HK-2 (cell line): ENCODE results near the gene CDKN2B-AS1.
"Not testable (repeated sequence)": the region's sequence is repeated elsewhere in the genome, so short reads cannot be mapped to it uniquely, and the experiment has no call there.

ENCODE experiments used
- DNase-seq: peaks from one replicate; pipeline ENCODE4 v3.0.0-alpha.2; 2018; ENCODE audit not compliant: unreplicated experiment

Gene CDKN2B-AS1

DNA sequence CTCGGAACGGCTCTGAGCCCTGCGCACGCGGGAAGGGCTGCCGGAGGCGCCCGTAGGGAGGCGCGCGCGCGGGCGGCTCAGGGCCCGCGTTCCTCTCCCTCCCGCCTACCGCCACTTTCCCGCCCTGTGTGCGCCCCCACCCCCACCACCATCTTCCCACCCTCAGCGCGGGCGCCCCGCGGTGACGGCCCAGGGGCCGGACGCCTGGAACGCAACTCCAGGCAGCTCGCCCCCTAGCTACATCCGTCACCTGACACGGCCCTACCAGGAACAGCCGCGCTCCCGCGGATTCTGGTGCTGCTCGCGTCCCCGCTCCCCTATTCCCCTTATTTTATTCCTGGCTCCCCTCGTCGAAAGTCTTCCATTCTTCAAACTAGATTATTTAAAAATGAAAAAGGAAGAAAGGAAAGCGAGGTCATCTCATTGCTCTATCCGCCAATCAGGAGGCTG is at the start of gene CDKN2B-AS1:
Gene CDKN2B-AS1 (plus strand): TSS at position 236 of the 450 bp plus-strand sequence.
- DNase-seq: peak; percentile 88

DNA sequence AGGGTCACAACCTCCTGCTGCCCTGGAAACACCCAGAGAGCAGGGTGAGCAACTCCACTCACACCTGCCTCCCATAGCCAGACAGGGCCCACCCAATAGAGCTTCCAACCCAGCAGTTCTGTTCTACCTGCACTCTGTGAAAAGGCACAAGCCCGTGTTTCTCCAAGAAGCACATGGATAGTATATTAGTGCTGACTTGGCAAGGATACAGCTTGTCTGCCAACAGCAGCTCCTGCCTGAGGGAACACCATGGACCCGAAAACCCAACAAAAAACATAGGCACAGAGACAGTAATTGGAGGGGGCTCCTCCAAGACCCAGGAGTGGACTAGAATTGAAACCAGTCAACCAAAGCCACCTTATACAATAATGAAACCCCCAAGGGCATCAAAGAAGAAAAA is 49.0 kb upstream of the CDKN2B-AS1 start:
- no peak for DNase-seq

DNA sequence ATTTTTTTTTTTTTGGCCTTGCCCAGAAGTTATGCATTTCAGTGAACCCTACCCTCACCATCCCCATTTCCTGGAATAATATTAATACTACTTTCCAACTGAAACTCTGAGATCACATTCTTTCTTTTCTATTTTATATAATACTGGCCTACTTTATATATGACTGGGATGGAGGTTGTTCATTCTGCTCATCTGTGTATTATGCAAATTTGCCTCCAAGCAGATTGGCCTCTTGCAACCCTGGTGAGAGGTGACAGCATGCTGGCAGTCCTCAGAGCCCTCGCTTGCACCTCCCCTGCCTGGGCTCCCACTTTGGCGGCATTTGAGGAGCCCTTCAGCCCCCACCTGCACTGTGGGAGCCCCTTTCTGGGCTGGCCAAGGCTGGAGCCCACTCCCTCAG is 35.8 kb upstream of the CDKN2B-AS1 start:
- DNase-seq: no peak

DNA sequence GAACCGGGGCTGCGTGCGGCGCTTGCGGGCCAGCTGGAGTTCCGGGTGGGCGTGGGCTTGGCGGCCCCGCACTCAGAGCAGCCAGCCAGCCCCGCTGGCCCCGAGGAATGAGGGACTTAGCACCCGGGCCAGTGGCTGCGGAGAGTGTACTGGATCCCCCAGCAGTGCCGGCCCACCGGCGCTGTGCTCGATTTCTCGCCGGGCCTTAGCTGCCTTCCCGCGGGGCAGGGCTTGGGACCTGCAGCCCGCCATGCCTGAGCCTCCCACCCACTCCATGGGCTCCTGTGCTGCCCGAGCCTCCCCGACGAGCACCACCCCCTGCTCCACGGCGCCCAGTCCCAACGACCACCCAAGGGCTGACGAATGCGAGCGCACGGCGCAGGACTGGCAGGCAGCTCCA is 35.3 kb upstream of the CDKN2B-AS1 start:
- DNase-seq: not testable (repeated sequence)

DNA sequence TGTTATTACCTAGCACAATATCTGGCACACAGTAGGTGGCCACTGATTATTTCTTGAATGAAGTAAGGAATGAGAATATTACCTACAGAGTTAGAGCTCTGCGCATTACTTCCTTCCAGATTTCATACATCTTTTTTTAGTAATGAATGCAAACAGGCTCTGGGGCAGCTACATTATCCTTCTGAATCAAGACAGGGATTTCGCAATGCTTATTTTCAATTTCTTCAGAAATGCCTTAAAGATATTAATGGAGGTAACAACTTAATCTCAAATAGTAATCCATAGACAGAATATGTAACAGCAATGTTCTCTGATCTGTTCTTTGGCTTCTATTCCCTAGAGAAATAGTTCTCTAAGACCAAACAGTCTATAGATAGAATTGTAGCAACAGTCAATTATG is 33.0 kb upstream of the CDKN2B-AS1 start:
- DNase-seq: no peak

DNA sequence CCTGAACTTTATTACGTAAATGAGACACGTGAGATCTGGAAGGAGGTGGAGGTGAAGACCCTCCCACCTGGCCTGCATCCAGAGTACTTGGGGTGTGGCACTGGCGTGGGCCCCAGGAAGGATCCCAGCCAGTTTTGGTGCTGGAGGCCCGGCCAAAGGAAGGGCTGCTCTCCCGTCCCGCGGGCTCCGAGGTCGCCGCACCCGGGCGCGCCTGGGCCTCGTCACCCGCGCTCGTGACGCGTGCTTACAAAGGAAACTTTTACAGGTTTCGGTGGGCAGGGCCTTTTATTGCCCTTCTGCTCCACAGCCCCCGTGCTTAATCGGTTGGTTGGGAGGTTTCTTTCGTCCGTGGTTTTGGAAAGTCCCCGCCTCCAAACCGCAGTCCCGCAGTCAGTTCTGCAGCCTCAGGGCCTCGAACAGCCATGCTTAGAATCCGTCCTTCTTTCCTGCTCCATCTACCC is 29.6 kb upstream of the CDKN2B-AS1 start:
- DNase-seq: peak; percentile 43

DNA sequence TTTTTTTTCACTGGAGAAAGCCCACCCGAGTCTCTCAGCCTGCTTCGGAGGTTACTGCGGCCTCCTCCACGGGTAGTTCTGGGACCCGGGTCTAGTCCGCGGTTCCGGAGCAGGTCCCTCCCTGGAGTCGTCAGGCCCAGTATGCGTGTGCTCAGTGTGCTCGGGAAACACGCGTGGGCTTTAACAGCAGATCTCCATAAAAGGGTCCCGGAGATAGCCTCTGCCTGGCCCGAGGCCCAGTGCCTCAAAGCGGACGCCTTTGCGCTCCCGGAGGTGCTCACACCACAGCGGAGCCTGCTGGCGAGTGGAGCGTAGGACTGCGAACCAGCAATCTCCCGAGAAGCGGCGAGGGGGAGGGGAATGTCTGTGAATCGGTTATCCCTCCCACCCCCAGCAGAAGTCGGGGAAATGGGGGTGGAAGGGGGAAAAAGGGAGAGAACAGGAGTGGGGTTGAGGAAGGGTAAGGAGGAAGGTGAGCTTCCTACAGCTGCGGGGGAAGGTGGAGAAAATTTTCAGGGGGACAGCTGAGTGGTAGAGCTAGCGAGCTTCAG is 29.1 kb upstream of the CDKN2B-AS1 start:
- DNase-seq: peak; percentile 73

DNA sequence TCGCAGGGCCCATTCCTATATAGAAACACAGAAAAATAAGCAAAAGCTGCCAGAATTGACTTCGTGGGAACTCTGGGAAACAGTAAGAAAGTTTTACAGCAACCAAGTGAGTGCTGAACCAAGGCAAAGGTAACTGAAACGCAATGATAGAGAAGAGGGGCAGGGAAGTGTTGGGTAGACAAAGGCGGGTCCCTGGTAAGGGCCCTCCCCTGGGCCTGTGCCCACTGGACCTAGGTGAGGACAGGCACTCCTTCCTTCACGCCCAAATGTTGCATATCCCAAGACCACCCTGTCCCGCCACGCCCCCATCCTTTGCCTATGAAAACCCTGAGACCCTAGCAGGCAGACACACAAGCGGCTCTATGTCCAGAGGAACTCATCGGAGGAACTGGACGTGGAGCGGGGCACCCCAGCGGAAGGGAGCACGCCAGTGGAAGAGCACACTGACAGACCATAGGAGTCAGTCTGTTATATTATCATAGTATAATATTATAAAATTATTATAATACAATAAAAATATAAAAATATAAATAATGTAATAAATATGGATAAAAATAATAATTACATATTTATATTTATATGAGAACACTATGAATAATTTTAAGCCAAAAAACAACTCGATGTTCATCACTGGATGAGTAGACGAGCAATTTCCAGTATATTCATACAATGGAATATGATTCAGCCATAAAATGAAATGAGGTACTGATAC is 28.3 kb upstream of the CDKN2B-AS1 start:
- no peak for DNase-seq

DNA sequence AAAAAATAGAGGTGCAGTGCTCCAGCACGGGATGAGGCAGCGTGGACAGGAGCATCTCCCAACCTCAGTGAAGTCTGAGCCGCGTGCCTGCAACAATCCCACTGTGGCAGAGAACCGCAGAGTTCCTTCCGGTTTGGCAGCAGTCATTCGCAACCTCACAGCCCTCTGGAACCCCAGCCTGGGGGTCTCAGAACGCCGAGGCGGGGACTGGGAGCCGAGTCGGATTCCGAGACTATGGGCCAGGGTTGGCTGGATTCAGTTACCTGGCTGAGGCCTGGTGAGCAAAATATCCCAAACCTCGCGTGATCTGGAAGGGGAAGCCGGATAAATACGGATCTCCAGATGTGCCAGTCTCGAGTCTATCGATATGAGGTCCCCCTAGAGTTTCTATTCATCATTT is 27.4 kb upstream of the CDKN2B-AS1 start:
- DNase-seq: no peak

DNA sequence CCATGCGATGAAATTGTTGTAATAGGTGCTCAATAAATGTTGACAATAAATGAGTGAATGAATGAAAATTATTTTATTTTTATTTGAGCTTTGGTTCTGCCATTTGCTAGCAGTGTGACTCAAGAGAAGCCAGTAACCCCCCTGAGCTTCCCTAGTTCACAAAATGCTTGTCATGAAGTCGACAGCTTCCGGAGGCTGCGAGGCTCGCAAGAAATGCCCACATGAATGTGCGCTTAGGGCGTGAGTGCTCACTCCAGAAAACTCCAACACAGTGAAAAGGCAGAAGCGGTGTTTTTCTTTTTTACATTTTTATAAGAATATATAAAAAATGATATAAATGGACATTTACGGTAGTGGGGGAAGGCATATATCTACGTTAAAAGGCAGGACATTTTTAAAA is 26.9 kb upstream of the CDKN2B-AS1 start:
- DNase-seq: no peak

DNA sequence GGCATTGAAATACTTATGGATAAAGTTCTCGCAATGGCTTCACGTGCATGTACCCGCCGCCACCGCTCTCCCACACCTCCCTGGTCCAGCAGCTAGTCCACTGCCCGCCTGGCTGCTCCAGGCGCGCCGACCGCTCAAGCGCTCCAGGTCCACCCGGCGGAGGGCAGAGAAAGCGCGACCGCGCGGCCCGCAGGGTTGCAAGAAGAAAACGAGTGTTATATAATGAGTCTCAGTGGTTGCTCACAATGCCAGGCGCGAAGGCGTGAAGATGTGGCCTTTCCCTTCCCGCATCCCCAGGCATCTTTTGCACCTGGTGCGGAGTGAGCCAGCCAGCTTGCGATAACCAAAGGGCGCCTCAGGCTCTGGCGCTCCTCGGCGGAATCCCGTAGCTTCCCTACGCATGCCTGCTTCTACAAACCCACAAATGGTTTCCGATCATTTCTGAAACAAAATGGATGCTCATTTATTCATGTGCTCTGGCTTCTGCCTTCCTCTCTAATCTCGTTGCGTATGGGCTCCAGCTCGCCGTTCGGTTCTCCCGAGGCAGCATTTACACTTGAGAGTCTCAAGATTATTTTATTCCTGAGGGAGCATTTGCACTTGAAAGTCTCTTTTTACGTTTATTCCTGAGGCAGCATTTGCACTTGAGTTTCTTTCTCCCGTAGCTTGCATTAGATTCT is 26.1 kb upstream of the CDKN2B-AS1 start:
- no peak for DNase-seq

DNA sequence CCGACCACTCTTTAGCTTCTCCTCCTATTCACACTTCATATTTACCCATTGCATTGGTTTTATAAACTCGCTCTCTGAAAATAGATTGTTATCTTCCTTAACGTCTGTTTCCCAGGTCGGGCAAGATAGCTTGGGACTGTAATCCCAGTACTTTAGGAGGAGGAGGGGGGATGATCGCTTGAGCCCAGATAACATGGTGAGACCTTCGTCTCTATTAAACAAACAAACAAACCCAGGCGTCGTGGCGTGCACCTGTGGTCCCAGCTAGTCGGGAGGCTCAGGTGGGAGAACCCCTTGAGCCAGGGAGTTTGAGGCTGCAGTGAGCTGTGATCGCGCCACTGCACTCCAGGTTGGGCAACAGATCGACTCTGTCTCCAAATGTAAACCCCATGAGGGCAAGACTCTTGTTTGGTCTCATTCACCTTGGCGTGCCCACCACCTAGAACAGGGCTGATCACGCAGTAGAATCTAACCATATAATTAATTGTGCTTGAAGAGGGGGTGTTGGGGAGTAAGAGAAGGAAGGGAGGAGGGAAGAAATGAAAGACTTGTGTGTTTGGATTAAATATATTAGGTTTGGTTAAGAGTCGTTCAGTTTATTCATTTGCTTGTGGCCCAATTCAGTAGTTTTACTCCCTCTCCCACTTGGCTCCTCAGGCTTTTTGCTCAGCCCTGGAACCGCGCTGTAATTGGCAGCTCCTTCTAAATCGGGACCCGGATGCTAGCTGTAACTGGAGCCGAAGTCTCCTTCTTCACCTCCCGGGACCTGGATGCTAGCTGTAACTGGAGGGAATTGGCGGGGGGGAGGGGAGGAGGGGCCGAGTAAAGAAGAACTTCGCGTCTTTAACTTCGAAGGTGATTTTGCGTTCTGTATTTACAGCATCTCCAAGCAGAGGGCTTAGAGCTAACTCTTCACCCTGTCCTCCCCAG is 25.3 kb upstream of the CDKN2B-AS1 start:
- DNase-seq: no peak

DNA sequence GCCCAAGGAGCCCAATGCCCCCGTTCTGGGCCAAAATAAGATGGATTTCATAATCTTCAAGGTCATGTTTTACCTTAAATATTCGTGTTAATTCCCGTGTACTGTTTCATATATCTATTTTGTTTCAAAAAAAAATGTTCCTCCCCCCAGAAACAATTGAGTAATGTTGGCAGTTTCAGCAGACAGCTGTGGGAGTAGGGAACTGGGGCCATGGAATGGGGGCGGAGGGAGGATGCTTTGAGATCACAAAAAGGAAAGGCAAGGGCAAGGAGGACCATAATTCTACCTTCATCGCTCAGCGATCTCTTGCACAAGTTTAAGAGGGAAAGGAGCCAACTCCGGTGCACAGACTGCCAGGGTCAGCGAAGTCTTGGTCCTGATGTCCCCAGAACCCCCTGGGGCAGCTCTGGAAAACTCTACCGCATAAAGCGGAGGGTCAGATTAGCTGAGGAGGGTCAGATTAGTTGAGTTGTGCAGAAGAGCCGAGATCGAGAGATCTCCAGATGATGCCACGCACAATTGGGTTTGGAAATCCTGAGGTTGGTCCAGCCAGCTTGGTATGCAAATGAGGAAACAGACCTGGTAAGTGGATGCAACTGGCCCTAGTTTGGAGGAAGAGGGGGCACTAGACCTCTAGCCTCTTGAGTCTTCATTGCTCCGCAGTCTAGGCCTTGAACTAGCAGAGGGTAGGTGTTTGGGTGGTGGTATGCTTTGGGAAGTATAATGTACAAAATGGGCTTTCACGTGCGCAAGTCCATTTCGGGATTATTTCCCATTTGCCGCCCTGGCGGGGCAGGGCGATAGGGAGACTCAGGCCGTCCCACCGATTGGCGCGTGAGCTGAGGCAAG is 24.4 kb upstream of the CDKN2B-AS1 start:
- DNase-seq: no peak

DNA sequence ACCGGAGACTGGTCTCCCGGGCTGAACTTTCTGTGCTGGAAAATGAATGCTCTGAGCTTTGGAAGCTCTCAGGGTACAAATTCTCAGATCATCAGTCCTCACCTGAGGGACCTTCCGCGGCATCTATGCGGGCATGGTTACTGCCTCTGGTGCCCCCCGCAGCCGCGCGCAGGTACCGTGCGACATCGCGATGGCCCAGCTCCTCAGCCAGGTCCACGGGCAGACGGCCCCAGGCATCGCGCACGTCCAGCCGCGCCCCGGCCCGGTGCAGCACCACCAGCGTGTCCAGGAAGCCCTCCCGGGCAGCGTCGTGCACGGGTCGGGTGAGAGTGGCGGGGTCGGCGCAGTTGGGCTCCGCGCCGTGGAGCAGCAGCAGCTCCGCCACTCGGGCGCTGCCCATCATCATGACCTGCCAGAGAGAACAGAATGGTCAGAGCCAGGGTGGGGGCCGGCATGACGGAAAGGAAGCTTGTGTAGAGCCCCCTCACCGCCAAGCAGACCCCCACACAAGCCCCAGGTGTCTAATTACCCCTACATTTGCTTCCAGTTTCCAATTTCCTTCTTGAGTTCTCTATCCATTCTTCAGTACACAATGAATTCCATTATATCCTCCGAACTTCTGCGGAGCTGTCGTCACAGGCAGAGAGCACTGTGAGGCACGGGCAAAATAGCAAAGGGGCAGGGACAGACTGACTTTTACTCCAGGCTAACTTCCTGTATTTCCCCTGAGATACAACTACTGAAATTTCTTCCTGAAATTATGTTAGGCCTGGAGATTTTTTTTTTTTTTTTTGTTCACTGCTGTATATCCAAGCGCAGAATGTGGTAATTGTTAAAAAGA is 23.6 kb upstream of the CDKN2B-AS1 start:
- no peak for DNase-seq

DNA sequence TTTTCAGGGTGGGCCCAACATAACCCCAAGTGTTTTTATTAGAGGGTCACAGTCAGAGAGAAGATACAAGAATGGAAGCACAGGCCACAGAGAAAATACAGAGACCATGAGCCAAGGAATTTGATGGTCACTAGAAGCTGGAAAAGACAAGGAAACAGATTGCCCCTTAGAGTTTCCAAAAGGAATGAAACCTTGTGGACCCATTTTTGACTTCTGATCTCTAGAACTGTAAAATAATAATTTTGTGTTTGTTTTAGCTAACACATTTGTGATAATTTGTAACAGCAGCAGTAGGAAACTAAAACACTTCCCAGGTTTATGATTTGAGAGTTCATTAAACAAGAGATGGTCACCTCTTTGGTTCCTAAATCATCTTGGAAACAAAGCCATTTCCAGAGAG is 22.2 kb upstream of the CDKN2B-AS1 start:
- DNase-seq: no peak

DNA sequence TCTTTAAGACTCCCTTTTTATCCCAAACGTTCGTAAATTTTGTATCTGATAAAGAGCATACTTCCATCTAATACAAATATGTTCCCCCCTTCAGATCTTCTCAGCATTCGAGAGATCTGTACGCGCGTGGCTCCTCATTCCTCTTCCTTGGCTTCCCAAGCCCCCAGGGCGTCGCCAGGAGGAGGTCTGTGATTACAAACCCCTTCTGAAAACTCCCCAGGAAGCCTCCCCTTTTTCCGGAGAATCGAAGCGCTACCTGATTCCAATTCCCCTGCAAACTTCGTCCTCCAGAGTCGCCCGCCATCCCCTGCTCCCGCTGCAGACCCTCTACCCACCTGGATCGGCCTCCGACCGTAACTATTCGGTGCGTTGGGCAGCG is 20.3 kb upstream of the CDKN2B-AS1 start:
- no peak for DNase-seq

DNA sequence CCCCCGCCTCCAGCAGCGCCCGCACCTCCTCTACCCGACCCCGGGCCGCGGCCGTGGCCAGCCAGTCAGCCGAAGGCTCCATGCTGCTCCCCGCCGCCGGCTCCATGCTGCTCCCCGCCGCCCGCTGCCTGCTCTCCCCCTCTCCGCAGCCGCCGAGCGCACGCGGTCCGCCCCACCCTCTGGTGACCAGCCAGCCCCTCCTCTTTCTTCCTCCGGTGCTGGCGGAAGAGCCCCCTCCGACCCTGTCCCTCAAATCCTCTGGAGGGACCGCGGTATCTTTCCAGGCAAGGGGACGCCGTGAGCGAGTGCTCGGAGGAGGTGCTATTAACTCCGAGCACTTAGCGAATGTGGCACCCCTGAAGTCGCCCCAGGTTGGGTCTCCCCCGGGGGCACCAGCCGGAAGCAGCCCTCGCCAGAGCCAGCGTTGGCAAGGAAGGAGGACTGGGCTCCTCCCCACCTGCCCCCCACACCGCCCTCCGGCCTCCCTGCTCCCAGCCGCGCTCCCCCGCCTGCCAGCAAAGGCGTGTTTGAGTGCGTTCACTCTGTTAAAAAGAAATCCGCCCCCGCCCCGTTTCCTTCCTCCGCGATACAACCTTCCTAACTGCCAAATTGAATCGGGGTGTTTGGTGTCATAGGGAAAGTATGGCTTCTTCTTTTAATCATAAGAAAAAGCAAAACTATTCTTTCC is 19.7 kb upstream of the CDKN2B-AS1 start:
- DNase-seq: peak; percentile 87

DNA sequence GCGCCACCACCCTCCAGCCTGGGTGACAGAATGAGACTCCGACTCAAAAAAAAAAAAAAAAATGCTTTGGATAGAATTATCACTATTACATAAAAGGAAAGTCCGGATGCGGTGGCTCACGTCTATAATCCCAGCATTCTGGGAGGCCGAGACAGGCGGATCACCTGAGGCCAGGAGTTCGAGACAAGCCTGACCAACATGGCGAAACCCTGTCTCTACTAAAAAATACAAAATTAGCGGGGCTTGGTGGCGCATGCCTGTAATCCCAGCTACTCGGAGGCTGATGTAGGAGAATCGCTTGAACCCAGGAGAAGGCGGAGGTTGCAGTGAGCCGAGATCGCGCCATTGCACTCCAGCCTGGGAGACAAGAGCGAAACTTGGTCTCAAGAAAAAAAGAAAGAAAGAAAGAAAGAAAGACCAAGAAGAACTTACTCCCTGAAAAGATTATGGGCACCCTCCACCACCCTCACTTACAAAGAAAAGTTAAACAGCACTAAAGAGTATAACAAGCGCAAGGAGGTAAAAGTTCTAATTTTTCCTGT is 18.2 kb upstream of the CDKN2B-AS1 start:
- DNase-seq: no peak

DNA sequence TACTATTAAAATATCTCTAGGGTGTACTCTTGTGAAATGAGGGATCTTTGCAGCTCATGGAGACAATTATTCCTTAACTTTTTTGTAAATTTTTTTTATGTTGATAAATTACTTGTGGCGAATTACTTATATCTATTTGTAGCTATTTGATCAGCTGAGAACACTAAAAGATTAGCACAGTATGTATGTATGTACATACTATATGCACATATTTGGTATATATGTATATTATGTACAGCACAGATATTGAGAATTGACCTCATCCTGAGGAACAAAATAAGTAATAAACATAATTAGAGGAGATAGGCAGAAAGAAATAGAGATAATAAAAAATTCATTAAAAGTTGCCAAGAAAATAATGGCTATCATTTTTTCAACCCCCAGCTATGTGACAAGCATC is 12.2 kb upstream of the CDKN2B-AS1 start:
- DNase-seq: no peak
